Adrenal gland (tissue), 5 donors: ENCODE data around the gene RNF7.

Experiments
- POLR2A ChIP-seq, 2 donors: fragments of 450-650 bp; IDR thresholded peaks; one replicate each; pipeline ENCODE4 v1.6.1; 2017; ENCODE audit warnings: antibody characterized with exemption in 2 of 2, mild to moderate bottlenecking in 2 of 2, moderate library complexity in 1 of 2
- TF ChIP-seq, protein P1 (sequence below), 6 experiments: fragments of 450-650 bp in 4 of 6; fragments of 200-600 bp in 2 of 6; sonication (generic) in 1 of 6; IDR thresholded peaks; 1 replicate in 5 of 6; 2 replicates in 1 of 6; pipeline versions ENCODE4 v1.5.1 to v1.8.0; 2016 to 2021; ENCODE audit warnings: antibody characterized with exemption in 6 of 6, mild to moderate bottlenecking in 2 of 6, moderate library complexity in 1 of 6
- donor health status: DM: no; HTN: no; CAD: no.

DNA sequence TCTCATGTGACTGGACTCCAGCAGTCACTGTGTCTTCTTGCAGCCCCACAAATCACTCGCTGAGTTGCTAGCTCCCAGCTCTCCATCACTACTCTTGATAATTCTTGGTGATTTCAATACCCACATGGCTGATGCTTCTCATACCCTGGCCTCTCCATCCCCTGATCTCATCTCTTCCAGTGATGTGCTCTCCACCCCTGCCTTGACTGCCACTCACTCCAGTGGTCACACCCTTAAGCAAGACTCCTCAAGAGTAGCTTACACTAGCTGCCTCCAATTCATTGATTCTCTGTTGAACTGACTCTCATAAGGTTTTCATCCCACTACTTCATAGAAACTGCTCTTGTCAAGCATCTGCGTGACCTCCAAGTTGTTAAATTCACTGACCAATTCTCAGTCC lies 25.9 kb downstream of the RNF7 start:
- TF ChIP-seq, protein P1, sequence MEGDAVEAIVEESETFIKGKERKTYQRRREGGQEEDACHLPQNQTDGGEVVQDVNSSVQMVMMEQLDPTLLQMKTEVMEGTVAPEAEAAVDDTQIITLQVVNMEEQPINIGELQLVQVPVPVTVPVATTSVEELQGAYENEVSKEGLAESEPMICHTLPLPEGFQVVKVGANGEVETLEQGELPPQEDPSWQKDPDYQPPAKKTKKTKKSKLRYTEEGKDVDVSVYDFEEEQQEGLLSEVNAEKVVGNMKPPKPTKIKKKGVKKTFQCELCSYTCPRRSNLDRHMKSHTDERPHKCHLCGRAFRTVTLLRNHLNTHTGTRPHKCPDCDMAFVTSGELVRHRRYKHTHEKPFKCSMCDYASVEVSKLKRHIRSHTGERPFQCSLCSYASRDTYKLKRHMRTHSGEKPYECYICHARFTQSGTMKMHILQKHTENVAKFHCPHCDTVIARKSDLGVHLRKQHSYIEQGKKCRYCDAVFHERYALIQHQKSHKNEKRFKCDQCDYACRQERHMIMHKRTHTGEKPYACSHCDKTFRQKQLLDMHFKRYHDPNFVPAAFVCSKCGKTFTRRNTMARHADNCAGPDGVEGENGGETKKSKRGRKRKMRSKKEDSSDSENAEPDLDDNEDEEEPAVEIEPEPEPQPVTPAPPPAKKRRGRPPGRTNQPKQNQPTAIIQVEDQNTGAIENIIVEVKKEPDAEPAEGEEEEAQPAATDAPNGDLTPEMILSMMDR (IDR thresholded peaks at IDR 0.05), result no peak
- TF ChIP-seq POLR2A (IDR thresholded peaks at IDR 0.05), result no peak
